ENCODE data around the gene ZNF554. TPM values are rescaled to one million over a fixed set of nuclear protein-coding genes. Genes with fewer than 3 reads are reported as not detected.

Gene ZNF554
- total and polyA plus RNA-seq, 2 experiments from 2014 or later: 2.0 to 7.5 TPM

- TF ChIP-seq EZH2 (IDR thresholded peaks at IDR 0.05; ENCODE audit: low read depth, unreplicated experiment): no peak
- no peak for TF ChIP-seq CREB1 (CRISPR knock-in tag; IDR thresholded peaks at IDR 0.05; ENCODE audit: low read depth)
- no peak for TF ChIP-seq NANOG (IDR thresholded peaks at IDR 0.05; ENCODE audit: borderline replicate concordance)
- TF ChIP-seq JUNB (IDR thresholded peaks at IDR 0.05; ENCODE audit: unreplicated experiment): no peak
- no peak for TF ChIP-seq ZNF331 (CRISPR knock-in tag; IDR thresholded peaks at IDR 0.05; ENCODE audit: low read depth)
- TF ChIP-seq ETS1 (IDR thresholded peaks at IDR 0.05): no peak
Observed at GRCh38 chr19:2805991-2806649, 13.5 kb upstream of the ZNF554 start (continued).

- Mint-ChIP-seq H3K4me3 (no peak overlapping the region), H3K9me3 (no peaks in the 10 kb centered on the region; the same call in 2 of the 3 replicates), H3K27me3 (ENCODE audit: insufficient read depth, low read depth, poor library complexity) (peaks cover 11% of the 10 kb centered on the region), H3K4me1 (no peaks in the 10 kb centered on the region), H3K27ac (no peak overlapping the region), H3K36me3 (ENCODE audit: low read depth) (peaks cover 41% of the 10 kb centered on the region)
- H3K4me3 ChIP-seq: no peak overlapping the region
- H3K27ac ChIP-seq (ENCODE audit: low read depth): no peak overlapping the region
- H3K9me2 ChIP-seq (ENCODE audit: insufficient read depth): no peaks in the 10 kb centered on the region
- no peaks in the 10 kb centered on the region for H3F3A ChIP-seq (replicated peaks; ENCODE audit: low read depth)
- no peaks in the 10 kb centered on the region; the same call in 1 of the 2 replicates for H3K36me3 ChIP-seq (ENCODE audit: insufficient read depth)
- H3K27me3 ChIP-seq (ENCODE audit: insufficient read depth): no peaks in the 10 kb centered on the region
- no peaks in the 10 kb centered on the region; the same call in 1 of the 2 replicates for H4K20me1 ChIP-seq (replicated peaks; ENCODE audit: insufficient read depth)
- H3K4me2 ChIP-seq: no peak overlapping the region
- ATAC-seq (no peak), DNase-seq (ENCODE audit: low spot score) (no peak)
- H2AFZ ChIP-seq: no peak overlapping the region
- no peaks in the 10 kb centered on the region for H3K4me1 ChIP-seq (ENCODE audit: insufficient read depth)
- peaks cover 3% of the 10 kb centered on the region; the same call in 1 of the 2 replicates for H3K79me2 ChIP-seq (replicated peaks; ENCODE audit: insufficient read depth)
- TF ChIP-seq REST (IDR thresholded peaks at IDR 0.05; ENCODE audit: unreplicated experiment) (no peak), ZNF114 (CRISPR knock-in tag; IDR thresholded peaks at IDR 0.05) (no peak), CTCF (conservative IDR thresholded peaks at IDR 0.05; ENCODE audit: low read depth in 2 of 2) (no peak), EZH2phosphoT487 (IDR thresholded peaks at IDR 0.05; ENCODE audit: unreplicated experiment) (no peak), POLR2AphosphoS5 (IDR thresholded peaks at IDR 0.05; ENCODE audit: low read depth) (no peak), ZNF331 (CRISPR knock-in tag; IDR thresholded peaks at IDR 0.05; ENCODE audit: low read depth) (no peak), JUNB (IDR thresholded peaks at IDR 0.05; ENCODE audit: unreplicated experiment) (no peak), ETS1 (IDR thresholded peaks at IDR 0.05) (no peak), CREB1 (CRISPR knock-in tag; IDR thresholded peaks at IDR 0.05; ENCODE audit: low read depth) (no peak), NANOG (IDR thresholded peaks at IDR 0.05; ENCODE audit: borderline replicate concordance) (no peak), STAT1 (IDR thresholded peaks at IDR 0.05; ENCODE audit: unreplicated experiment) (no peak)
Observed at GRCh38 chr19:2806736-2807378, 12.8 kb upstream of the ZNF554 start.

All from GM23338 (cell line).